ENCODE results near the gene APOL4. TPM values are rescaled to one million over a fixed set of nuclear protein-coding genes. Genes with fewer than 3 reads are reported as not detected.

Gene APOL4
- total RNA-seq = 1.1 and 3.3 TPM in 2 replicates

GRCh38 chr22:36201630-36202319, at the start of gene APOL4:
APOL4 (minus strand) TSS chr22:36201809; CDS start chr22:36201734, 75 bp downstream.

GRCh38 chr22:36239401-36240171, 38.0 kb upstream of the APOL4 start, which contains the start of gene APOL2:
APOL2 (minus strand) TSS chr22:36239527; CDS start chr22:36233162, 6,365 bp downstream.

GRCh38 chr22:36160499-36160942, 41.1 kb downstream of the APOL4 start, which contains the start of gene APOL3:
APOL3 (minus strand) TSS chr22:36160755; CDS start chr22:36149055, 11,700 bp downstream.

Other genes with a start within 250 kb of the APOL4 start
- gene RBFOX2, start 173.0 kb downstream of the APOL4 start, total RNA-seq = 76.3 and 79.6 TPM in 2 replicates
- 115 and 119 TPM in 2 replicates for gene APOL3, start 41.1 kb downstream of the APOL4 start, total RNA-seq
- gene APOL2, start 37.7 kb upstream of the APOL4 start, total RNA-seq = 67.9 and 68.1 TPM in 2 replicates
- gene APOL1, start 51.3 kb upstream of the APOL4 start, total RNA-seq = 39.6 and 40.8 TPM in 2 replicates
- gene MYH9, start 186.2 kb upstream of the APOL4 start, total RNA-seq = 1,070 and 1,081 TPM in 2 replicates